ENCODE measurements around the gene PLXDC2. TPM values are rescaled to one million over a fixed set of nuclear protein-coding genes. Genes with fewer than 3 reads are reported as not detected.

PLXDC2 gene
- total RNA-seq, 2 donors from 2014 or later, result 0.07 to 0.09 TPM

DNA sequence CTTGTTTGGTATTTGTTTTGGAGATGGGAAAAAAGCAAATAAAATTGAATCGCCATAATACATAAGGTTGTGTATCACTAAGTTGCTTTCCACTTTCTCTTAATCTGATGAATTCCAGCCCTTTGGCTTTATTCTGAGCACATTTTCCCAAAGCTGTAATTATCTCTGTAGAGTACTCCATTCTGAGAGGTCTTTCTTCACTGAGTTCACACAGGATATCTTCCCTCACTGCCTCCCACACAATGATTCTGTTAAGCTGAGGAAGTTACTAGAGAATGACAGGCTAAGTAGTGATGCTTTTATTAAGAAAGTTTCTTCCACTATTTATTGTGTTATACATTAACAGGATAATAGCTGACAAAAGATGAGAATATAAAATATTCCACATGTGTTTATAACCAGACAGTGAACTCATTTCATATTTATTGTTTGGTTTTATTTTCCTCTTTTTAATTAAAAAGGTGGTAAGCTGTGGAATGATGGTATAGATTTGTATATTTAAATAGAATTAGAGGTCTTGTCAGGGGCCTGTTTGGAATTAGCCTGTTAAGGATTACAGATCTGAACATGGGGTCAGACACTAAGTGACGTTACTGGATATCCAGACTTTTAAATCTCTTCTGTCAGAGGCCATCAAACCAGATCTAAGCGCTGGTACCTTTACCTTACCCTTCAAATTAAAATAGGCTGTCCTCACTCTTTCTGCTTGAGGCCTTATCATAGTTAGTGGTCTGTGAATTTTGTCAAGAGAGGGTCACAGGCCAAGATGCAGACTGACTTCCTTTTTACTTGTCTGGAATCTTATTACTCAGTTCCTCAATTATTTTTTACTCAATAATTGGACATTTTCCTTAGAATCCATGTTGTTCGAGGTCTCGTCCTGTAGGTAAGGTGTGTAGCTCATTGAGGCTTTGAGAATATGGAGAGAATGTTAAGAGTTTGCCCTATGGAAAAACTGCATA is 8.4 kb downstream of the PLXDC2 start:
- Mint-ChIP-seq H3K4me3 (no peak overlapping the region), H3K27me3 (ENCODE audit: low read depth) (no peaks in the 10 kb centered on the region), H3K27ac (no peak overlapping the region), H3K9me3 (no peaks in the 10 kb centered on the region), H3K36me3 (ENCODE audit: insufficient read depth in 2 of 2) (no peaks in the 10 kb centered on the region), H3K4me1 (ENCODE audit: low read depth) (no peaks in the 10 kb centered on the region)
- no peak for ATAC-seq (replicated peaks in 1 of 2)
- no peak for DNase-seq

DNA sequence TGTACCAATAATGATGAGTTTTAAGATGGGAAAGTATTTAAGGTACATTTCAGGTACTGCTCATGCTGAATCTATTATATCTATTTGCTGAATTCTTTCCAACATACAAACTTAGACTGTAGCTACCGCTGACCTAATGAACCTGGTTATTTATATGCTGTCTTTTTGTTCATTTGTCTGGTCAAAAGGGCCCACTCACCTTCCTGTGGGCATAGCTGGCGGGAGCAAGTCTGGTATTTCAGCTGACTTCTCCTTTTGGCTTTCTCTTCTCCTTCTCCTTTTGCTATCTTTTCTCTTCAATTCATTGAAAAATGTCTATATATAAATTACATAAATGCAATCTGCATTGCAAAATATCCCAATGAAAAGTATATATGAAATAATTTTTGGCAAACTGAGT is 9.5 kb downstream of the PLXDC2 start:
- Mint-ChIP-seq H3K36me3 (ENCODE audit: insufficient read depth in 2 of 2) (no peaks in the 10 kb centered on the region), H3K27ac (no peak overlapping the region), H3K4me1 (ENCODE audit: low read depth) (no peaks in the 10 kb centered on the region), H3K4me3 (no peak overlapping the region), H3K9me3 (no peaks in the 10 kb centered on the region), H3K27me3 (ENCODE audit: low read depth) (no peaks in the 10 kb centered on the region)
- no peak for ATAC-seq (replicated peaks in 1 of 2)
- no peak for DNase-seq

DNA sequence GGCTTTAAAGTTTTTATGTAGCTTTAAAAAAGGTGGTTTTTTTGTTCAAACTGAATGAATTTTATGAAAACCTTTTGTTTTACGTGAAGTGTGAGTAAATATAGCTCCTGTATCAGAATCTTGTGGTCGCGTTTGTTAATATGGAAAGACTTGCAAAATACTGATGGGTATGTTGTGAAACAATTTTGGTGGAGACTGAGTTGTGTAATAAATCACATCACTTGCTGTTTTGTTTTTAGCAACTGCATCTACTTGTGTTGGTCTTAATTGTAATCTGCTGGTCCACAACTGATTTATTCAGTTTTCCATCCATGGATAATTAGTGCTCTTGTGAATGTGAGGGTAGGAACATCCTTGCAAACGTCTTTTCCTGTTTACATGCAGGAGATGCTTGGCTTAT is 10.5 kb downstream of the PLXDC2 start:
- Mint-ChIP-seq H3K4me1 (ENCODE audit: low read depth) (no peaks in the 10 kb centered on the region), H3K9me3 (peaks cover 4 to 5% of the 10 kb centered on the region in 2 donors), H3K4me3 (no peak overlapping the region), H3K27ac (no peak overlapping the region), H3K36me3 (ENCODE audit: insufficient read depth in 2 of 2) (no peaks in the 10 kb centered on the region), H3K27me3 (ENCODE audit: low read depth) (no peaks in the 10 kb centered on the region)
- ATAC-seq (replicated peaks in 1 of 2) (no peak), DNase-seq (no peak)

DNA sequence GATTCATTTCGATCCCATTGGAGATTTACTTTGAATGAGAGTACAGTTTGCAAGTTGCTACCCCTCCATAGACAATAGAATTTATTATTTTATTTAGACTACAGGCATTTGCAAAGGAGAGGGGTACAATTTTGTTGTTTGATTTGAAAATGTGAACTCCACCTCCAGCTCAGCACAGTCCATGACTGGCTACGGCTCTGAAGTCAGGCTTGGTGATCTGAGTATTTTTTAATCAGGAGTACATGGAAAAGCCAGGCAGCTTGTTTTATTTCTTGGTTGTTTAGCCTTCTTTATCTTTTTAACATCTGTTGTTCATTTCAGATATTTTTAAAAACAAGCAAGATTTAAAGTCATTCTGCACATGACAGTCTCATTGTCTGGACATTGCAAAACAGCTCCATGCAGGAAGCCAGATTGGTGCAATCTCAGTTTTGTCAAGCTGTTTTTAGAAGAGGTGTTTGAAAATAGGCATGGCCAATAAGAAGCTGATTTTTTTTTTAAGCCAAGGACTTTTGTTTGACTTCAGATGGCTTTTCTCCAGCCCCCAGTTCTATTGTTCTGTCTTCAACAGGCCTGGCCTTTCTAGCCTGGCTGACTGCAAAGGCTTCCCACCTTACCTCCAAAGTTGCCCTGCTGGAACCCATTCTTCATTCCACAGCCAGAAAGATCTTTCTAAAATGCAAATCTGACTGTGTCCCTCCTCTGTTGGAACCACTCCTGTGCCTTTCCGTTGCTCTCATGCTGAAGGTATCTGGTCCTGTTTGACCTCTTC is 12.2 kb downstream of the PLXDC2 start:
- Mint-ChIP-seq H3K27me3 (ENCODE audit: low read depth) (no peaks in the 10 kb centered on the region), H3K27ac (no peak overlapping the region), H3K4me1 (ENCODE audit: low read depth) (no peaks in the 10 kb centered on the region), H3K9me3 (peaks cover 4 to 7% of the 10 kb centered on the region in 2 donors), H3K4me3 (no peak overlapping the region), H3K36me3 (ENCODE audit: insufficient read depth in 2 of 2) (no peaks in the 10 kb centered on the region)
- no peak for DNase-seq
- no peak for ATAC-seq (replicated peaks in 1 of 2)

DNA sequence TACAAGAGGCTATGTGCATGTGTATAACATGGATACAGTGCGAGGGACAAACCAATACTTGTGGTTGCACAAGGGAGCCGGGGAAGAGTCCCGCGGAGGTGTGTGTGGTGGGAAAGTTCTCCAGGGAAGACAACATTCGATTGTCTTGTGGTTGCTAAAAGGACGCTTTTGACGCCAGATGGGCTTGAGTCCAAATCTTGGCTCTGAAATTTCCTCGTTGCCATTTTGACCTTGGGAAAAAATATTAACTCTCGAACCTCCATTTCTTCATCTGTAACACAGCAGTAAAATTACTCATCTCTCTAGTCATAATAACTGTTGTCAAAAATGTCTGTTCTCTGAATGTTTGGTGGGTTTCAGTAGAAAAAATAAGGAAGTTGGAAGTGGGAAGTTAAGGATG is 16.5 kb downstream of the PLXDC2 start:
- ATAC-seq (replicated peaks in 1 of 2), result no peak
- H3K9me3 Mint-ChIP-seq, result peaks cover 7 to 10% of the 10 kb centered on the region in 2 donors
- H3K27me3 Mint-ChIP-seq (ENCODE audit: low read depth), result no peaks in the 10 kb centered on the region
- no peak overlapping the region for H3K27ac Mint-ChIP-seq
- no peaks in the 10 kb centered on the region for H3K36me3 Mint-ChIP-seq (ENCODE audit: insufficient read depth in 2 of 2)
- no peaks in the 10 kb centered on the region for H3K4me1 Mint-ChIP-seq (ENCODE audit: low read depth)
- H3K4me3 Mint-ChIP-seq, result no peak overlapping the region
- no peak for DNase-seq

DNA sequence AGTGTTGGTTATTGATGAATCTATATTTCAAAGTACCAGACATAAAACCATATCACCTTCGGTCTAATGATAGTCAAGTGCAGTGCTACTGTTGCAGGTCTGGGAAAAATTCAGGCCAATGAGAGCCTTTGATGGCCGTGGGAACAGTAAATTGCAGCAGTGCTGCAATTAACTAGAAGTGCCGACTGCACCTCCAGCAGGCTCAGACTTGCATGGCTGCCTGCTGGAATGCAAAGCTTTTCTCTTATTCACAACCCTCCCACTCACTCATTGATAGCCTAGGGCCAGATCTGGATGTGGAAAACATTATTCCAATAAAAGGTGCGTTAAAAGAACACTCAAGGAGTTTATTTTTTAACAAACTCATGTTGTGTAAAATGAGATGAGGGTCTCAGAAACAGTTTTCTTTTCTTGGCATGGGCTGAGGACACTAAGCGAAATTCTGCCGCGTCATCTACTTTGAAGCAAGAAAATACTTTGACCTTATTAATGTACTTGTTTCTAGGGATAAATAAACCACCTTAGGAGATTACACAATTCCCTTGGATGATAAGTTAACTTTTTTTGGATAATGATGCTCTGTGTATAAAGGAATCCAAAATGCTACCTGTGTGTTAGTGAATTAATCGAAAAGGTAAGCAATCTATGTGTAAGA is 17.1 kb downstream of the PLXDC2 start:
- H3K27me3 Mint-ChIP-seq (ENCODE audit: low read depth), result no peaks in the 10 kb centered on the region

DNA sequence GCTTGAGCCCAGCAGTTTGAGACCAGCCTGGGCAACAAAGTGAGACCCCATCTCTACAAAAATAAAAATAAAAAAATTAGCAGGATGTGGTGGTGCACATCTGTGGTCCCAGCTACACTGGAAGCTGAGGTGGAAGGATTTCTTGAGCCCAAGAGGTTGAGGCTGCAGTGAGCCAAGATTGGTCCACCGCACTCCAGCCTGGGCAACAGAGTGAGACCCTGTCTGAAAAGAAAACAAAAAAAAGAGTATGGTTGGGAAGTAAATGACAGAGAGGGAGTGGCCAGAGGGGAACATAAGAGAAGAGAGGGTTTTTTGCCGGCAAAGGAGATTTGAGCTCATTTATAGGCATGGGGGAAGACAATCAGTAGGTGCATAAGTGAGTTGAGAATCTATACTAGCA is 19.7 kb downstream of the PLXDC2 start:
- DNase-seq, result no peak
- no peaks in the 10 kb centered on the region for H3K36me3 Mint-ChIP-seq (ENCODE audit: insufficient read depth in 2 of 2)
- no peaks in the 10 kb centered on the region for H3K27me3 Mint-ChIP-seq (ENCODE audit: low read depth)
- no peak overlapping the region for H3K27ac Mint-ChIP-seq
- H3K4me1 Mint-ChIP-seq (ENCODE audit: low read depth), result no peaks in the 10 kb centered on the region
- H3K9me3 Mint-ChIP-seq, result peaks cover 7 to 10% of the 10 kb centered on the region in 2 donors
- no peak overlapping the region for H3K4me3 Mint-ChIP-seq
- no peak for ATAC-seq (replicated peaks in 1 of 2)

More for the DNA sequence above, 17.1 kb downstream of the PLXDC2 start:
- ATAC-seq (replicated peaks in 1 of 2) (no peak), DNase-seq (no peak)
- no peaks in the 10 kb centered on the region for H3K36me3 Mint-ChIP-seq (ENCODE audit: insufficient read depth in 2 of 2)
- H3K4me3 Mint-ChIP-seq, result no peak overlapping the region
- H3K9me3 Mint-ChIP-seq, result peaks cover 7 to 10% of the 10 kb centered on the region in 2 donors
- no peaks in the 10 kb centered on the region for H3K4me1 Mint-ChIP-seq (ENCODE audit: low read depth)
- H3K27ac Mint-ChIP-seq, result no peak overlapping the region

DNA sequence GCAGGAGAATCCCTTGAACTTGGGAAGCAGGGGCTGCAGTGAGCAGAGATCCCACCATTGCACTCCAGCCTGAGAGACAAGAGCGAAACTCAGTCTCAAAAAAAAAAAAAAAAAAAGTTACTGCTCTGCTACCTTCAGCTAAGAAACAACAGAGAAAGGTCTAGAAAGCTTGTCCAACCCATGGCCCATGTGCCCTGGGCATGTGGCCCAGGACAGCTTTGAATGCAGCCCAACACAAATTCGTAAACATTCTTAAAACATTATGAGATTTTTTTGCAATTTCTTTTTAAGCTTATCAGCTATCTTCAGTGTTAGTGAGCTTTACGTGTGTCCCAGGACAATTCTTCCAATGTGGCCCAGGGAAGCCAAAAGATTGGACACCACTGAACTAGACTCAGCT is 22.9 kb downstream of the PLXDC2 start:
- H3K27me3 Mint-ChIP-seq (ENCODE audit: low read depth), result no peaks in the 10 kb centered on the region
- no peak overlapping the region for H3K27ac Mint-ChIP-seq
- no peaks in the 10 kb centered on the region for H3K4me1 Mint-ChIP-seq (ENCODE audit: low read depth)
- ATAC-seq (replicated peaks in 1 of 2), result no peak
- H3K36me3 Mint-ChIP-seq (ENCODE audit: insufficient read depth in 2 of 2), result no peaks in the 10 kb centered on the region
- H3K9me3 Mint-ChIP-seq, result peaks cover 2 to 3% of the 10 kb centered on the region in 2 donors
- H3K4me3 Mint-ChIP-seq, result no peak overlapping the region
- no peak for DNase-seq

DNA sequence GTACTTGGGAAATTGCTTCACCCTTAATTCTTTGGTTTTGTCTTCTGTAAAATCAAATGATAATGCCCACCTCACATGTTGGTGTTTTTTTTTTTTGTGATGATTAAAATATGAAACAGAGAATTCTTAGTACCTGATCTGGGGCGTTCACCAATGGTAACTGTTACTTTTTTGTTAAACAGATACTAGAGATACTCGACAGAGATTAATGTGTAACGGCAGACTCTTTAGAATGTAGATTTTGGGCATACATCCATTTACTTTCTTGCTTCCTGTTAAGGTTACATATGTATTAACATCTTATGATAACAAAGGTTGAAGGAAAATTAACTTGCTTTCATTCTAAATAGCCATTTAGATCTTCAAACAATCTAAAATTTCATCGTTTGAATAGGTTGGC is 23.3 kb downstream of the PLXDC2 start:
- H3K4me3 Mint-ChIP-seq, result no peak overlapping the region
- H3K36me3 Mint-ChIP-seq (ENCODE audit: insufficient read depth in 2 of 2), result no peaks in the 10 kb centered on the region
- H3K4me1 Mint-ChIP-seq (ENCODE audit: low read depth), result no peaks in the 10 kb centered on the region
- peaks cover 2% of the 10 kb centered on the region in 2 donors for H3K9me3 Mint-ChIP-seq
- no peaks in the 10 kb centered on the region for H3K27me3 Mint-ChIP-seq (ENCODE audit: low read depth)
- ATAC-seq (replicated peaks in 1 of 2), result no peak
- H3K27ac Mint-ChIP-seq, result no peak overlapping the region
- DNase-seq, result no peak

DNA sequence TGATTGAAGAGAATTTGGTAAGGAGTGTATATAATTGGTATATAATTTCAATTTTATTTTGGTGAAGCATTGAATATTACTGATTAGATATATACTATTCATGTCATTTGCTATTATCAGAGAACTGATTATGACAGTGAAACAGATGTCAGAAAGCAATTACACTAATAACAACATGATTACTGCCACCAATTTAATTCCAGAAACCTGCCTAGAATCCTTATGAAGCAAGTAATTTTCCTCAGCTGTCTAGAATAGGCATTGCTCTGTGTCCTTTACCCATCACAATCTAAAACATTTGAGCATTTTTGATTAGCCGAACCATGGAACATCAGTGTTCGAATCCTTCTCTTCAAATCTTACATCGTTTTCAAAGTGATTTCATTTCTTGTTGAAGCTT is 24.5 kb downstream of the PLXDC2 start:
- H3K36me3 Mint-ChIP-seq (ENCODE audit: insufficient read depth in 2 of 2), result no peaks in the 10 kb centered on the region
- H3K9me3 Mint-ChIP-seq, result no peaks in the 10 kb centered on the region
- no peak for ATAC-seq (replicated peaks in 1 of 2)
- no peaks in the 10 kb centered on the region for H3K4me1 Mint-ChIP-seq (ENCODE audit: low read depth)
- no peak overlapping the region for H3K27ac Mint-ChIP-seq
- no peak for DNase-seq
- no peaks in the 10 kb centered on the region for H3K27me3 Mint-ChIP-seq (ENCODE audit: low read depth)
- no peak overlapping the region for H3K4me3 Mint-ChIP-seq

DNA sequence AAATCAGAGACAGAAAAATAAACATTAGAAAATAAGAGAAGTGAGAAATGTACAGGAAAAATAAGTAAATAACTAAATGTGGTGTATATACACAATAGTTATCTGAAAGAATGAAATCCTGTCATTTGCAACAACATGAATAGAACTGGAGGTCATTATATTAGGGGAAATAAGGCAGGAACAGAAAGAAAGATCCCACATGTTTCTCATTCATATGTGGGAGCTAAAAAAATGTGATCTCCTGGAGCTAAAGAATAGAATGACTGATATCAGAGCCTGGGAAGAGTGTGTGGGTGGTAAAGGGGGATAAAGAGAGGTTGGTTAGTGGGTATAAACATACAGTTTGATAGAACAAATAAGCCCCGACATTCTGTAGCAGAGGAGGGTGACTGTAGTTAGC is 27.3 kb downstream of the PLXDC2 start:
- Mint-ChIP-seq H3K4me3 (no peak overlapping the region), H3K4me1 (ENCODE audit: low read depth) (no peaks in the 10 kb centered on the region), H3K27me3 (ENCODE audit: low read depth) (no peaks in the 10 kb centered on the region), H3K9me3 (no peaks in the 10 kb centered on the region), H3K36me3 (ENCODE audit: insufficient read depth in 2 of 2) (no peaks in the 10 kb centered on the region), H3K27ac (no peak overlapping the region)
- no peak for ATAC-seq (replicated peaks in 1 of 2)
- DNase-seq, result no peak

DNA sequence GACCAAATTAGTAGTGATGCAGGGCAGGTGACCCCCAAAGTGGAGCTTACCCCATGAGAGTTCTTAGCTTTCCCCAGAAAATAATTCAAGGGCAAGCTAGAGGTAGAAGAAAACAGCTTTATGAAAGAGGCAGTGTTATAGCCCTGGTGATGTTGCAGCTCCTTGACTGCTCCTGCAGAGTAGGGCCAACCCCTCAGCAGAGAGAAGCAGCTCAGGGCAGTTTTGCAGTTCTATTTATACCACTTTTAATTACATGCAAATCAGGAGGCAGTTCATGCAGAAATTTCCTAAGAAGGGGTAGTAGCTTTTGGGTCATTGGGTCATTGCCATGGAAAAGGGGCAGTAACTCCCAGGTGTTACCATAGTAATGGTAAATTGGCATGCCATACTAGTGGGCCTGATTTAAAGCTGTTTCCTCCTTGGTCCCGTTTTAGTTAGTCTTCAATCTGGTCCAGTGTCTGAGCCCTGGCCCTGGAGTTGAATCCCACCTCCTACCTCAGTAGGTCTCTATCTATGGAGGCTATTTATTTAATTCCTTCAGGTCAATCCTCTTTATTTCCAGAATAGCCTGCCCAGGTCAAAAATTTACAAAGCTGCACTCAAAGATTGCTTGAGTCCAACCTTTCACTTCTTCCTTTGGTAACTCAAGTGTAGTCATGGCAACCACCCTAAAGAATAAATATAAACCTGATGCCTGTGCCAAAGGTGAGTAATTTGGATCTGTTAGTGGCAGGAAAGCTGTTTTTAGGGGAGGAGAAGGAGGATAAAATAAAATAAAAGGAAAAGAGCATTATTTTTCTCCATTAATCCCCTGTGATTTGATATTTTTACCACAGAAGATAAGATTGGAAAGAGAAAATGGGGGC is 29.5 kb downstream of the PLXDC2 start:
- ATAC-seq (replicated peaks in 1 of 2) (no peak), DNase-seq (no peak)
- no peak overlapping the region for H3K27ac Mint-ChIP-seq
- no peak overlapping the region for H3K4me3 Mint-ChIP-seq
- no peaks in the 10 kb centered on the region for H3K27me3 Mint-ChIP-seq (ENCODE audit: low read depth)
- no peaks in the 10 kb centered on the region for H3K36me3 Mint-ChIP-seq (ENCODE audit: insufficient read depth in 2 of 2)
- no peaks in the 10 kb centered on the region for H3K9me3 Mint-ChIP-seq
- H3K4me1 Mint-ChIP-seq (ENCODE audit: low read depth), result no peaks in the 10 kb centered on the region

All from activated T-cell treated with anti-CD3 and anti-CD28 coated beads, Interleukin-2, amount 50 U/mL, for 72 hours (primary cell).